OCI-LY1 (cell line): ENCODE measurements around the gene CACNA1C.

Experiments used
- EZH2 ChIP-seq: fragments of 200-600 bp; sonication (generic), shearing (Covaris generic); IDR thresholded peaks from 2 replicates; pipeline ENCODE4 v1.8.0; 2017; ENCODE audit warnings: borderline replicate concordance, mixed run types, mild to moderate bottlenecking, antibody characterized with exemption, low read length, moderate library complexity, mixed read lengths
- TF ChIP-seq, protein P1 (sequence below): fragments of 200-600 bp; sonication (generic), shearing (Covaris generic); IDR thresholded peaks from 2 replicates; pipeline ENCODE4 v1.5.1; 2017; ENCODE audit warnings: mild to moderate bottlenecking, antibody characterized with exemption, low read length, moderate library complexity, mixed read lengths

DNA sequence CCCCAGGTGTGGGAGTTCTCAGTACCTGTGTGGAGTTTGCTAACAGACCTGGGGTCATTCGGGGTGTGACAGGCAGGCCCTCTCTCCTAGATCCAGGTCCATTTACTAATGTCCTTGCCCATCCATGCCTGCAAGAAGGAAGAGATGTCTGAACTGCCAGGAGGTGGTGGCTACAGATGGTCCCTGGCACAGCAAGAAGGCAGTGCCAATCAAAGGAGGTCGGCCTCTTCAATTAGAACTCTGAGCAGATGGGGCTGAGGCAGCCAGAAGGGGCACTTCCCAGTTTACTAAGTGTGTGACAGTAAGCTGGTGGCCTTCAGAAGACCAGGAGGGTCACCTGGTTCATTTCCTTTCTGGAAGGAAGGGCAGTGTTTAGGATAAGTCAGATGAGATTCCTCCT is 202.5 kb downstream of the CACNA1C start:
- TF ChIP-seq, protein P1, sequence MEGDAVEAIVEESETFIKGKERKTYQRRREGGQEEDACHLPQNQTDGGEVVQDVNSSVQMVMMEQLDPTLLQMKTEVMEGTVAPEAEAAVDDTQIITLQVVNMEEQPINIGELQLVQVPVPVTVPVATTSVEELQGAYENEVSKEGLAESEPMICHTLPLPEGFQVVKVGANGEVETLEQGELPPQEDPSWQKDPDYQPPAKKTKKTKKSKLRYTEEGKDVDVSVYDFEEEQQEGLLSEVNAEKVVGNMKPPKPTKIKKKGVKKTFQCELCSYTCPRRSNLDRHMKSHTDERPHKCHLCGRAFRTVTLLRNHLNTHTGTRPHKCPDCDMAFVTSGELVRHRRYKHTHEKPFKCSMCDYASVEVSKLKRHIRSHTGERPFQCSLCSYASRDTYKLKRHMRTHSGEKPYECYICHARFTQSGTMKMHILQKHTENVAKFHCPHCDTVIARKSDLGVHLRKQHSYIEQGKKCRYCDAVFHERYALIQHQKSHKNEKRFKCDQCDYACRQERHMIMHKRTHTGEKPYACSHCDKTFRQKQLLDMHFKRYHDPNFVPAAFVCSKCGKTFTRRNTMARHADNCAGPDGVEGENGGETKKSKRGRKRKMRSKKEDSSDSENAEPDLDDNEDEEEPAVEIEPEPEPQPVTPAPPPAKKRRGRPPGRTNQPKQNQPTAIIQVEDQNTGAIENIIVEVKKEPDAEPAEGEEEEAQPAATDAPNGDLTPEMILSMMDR, result no peak
- no peak for TF ChIP-seq EZH2
